Skeletal muscle tissue (tissue), 4 donors: Measurements from ENCODE around the gene THOP1. TPM values are rescaled to one million over a fixed set of nuclear protein-coding genes. Genes with fewer than 3 reads are reported as not detected.

Source experiments
- H3K27ac ChIP-seq: one replicate; pipeline ENCODE4 v1.7.0; 2013; ENCODE audit warnings: mild to moderate bottlenecking, low read depth, low read length, inconsistent platforms
- H3K27me3 ChIP-seq, 3 donors: one replicate each; pipeline ENCODE4 v1.7.0; 2013; ENCODE audit warnings: low read length in 3 of 3; ENCODE audit not compliant: control insufficient read depth in 3 of 3, insufficient read depth in 3 of 3
- H3K36me3 ChIP-seq, 3 donors: one replicate each; pipeline ENCODE4 v1.7.0; 2013; ENCODE audit warnings: low read length in 3 of 3; ENCODE audit not compliant: control insufficient read depth in 3 of 3, insufficient read depth in 3 of 3
- H3K4me1 ChIP-seq, 3 donors: one replicate each; pipeline ENCODE4 v1.7.0; 2013; ENCODE audit warnings: low read length in 3 of 3, mild to moderate bottlenecking in 3 of 3; ENCODE audit not compliant: control insufficient read depth in 3 of 3, insufficient read depth in 3 of 3
- H3K4me3 ChIP-seq, 3 donors: one replicate each; pipeline ENCODE4 v1.7.0; 2013; ENCODE audit warnings: low read length in 3 of 3
- H3K9ac ChIP-seq, 3 donors: one replicate each; pipeline ENCODE4 v1.7.0; 2013; ENCODE audit warnings: low read length in 3 of 3, mild to moderate bottlenecking in 3 of 3, moderate library complexity in 2 of 3, low read depth in 1 of 3
- H3K9me3 ChIP-seq, 3 donors: one replicate each; pipeline ENCODE4 v1.7.0; 2013; ENCODE audit warnings: low read length in 3 of 3; ENCODE audit not compliant: control insufficient read depth in 3 of 3
- total RNA-seq: library from RNA; depleted of rRNA; stranded (reverse); fragments of >200 nt; gene quantifications from one replicate; pipeline ENCODE4 v1.2.3, GENCODE V29; 2014
- donor health status: Osteomylitis.

The THOP1 gene
- total RNA-seq, 1 donor from 2014 or later = 34.4 TPM

- no peaks in the 10 kb centered on the region for H3K27me3 ChIP-seq
- no peaks in the 10 kb centered on the region for H3K9me3 ChIP-seq
- H3K9ac ChIP-seq = no peak overlapping the region
- H3K4me1 ChIP-seq = peaks cover 0 to 5% (median 0%) of the 10 kb centered on the region in 3 donors
- H3K36me3 ChIP-seq = peaks cover 20 to 34% (median 25%) of the 10 kb centered on the region in 3 donors
- H3K27ac ChIP-seq = no peak overlapping the region
- no peak overlapping the region for H3K4me3 ChIP-seq
Measured at GRCh38 chr19:2800506-2800905, 15.2 kb downstream of the THOP1 start.

- H3K27me3 ChIP-seq = no peaks in the 10 kb centered on the region
- no peak overlapping the region for H3K9ac ChIP-seq
- no peak overlapping the region for H3K27ac ChIP-seq
- H3K4me3 ChIP-seq = no peak overlapping the region
- H3K9me3 ChIP-seq = no peaks in the 10 kb centered on the region
- peaks cover 0 to 5% (median 0%) of the 10 kb centered on the region in 3 donors for H3K4me1 ChIP-seq
- peaks cover 21 to 34% (median 27%) of the 10 kb centered on the region in 3 donors for H3K36me3 ChIP-seq
Measured at GRCh38 chr19:2802826-2803225, 17.5 kb downstream of the THOP1 start.

GRCh38 chr19:2803486-2804155 lies 18.3 kb downstream of the THOP1 start:
- Histone ChIP-seq H3K27ac (no peak overlapping the region), H3K9ac (no peak overlapping the region), H3K4me3 (no peak overlapping the region), H3K4me1 (no peaks in the 10 kb centered on the region), H3K9me3 (no peaks in the 10 kb centered on the region), H3K36me3 (peaks cover 24 to 40% (median 30%) of the 10 kb centered on the region in 3 donors), H3K27me3 (no peaks in the 10 kb centered on the region)

- H3K4me3 ChIP-seq = no peak overlapping the region
- no peaks in the 10 kb centered on the region for H3K27me3 ChIP-seq
- no peaks in the 10 kb centered on the region for H3K4me1 ChIP-seq
- no peaks in the 10 kb centered on the region for H3K9me3 ChIP-seq
- H3K9ac ChIP-seq = no peak overlapping the region
- no peak overlapping the region for H3K27ac ChIP-seq
- H3K36me3 ChIP-seq = peaks cover 32 to 45% (median 37%) of the 10 kb centered on the region in 3 donors
Measured at GRCh38 chr19:2804156-2805004, 19.1 kb downstream of the THOP1 start.

- H3K9me3 ChIP-seq = no peaks in the 10 kb centered on the region
- H3K36me3 ChIP-seq = peaks cover 30 to 50% (median 40%) of the 10 kb centered on the region in 3 donors
- H3K27me3 ChIP-seq = no peaks in the 10 kb centered on the region
- no peak overlapping the region for H3K27ac ChIP-seq
- H3K4me1 ChIP-seq = no peaks in the 10 kb centered on the region
- H3K9ac ChIP-seq = no peak overlapping the region
- no peak overlapping the region for H3K4me3 ChIP-seq
Measured at GRCh38 chr19:2805261-2805900, 20.1 kb downstream of the THOP1 start.

- H3K27me3 ChIP-seq = no peaks in the 10 kb centered on the region
- H3K4me1 ChIP-seq = no peaks in the 10 kb centered on the region
- H3K4me3 ChIP-seq = no peak overlapping the region
- H3K9ac ChIP-seq = no peak overlapping the region
- no peaks in the 10 kb centered on the region for H3K9me3 ChIP-seq
- no peak overlapping the region for H3K27ac ChIP-seq
- H3K36me3 ChIP-seq = peaks cover 24 to 47% (median 37%) of the 10 kb centered on the region in 3 donors
Measured at GRCh38 chr19:2805991-2806649, 20.8 kb downstream of the THOP1 start.

- H3K27me3 ChIP-seq = no peaks in the 10 kb centered on the region
- no peak overlapping the region for H3K4me3 ChIP-seq
- H3K27ac ChIP-seq = no peak overlapping the region
- H3K4me1 ChIP-seq = peaks cover 0 to 2% (median 1%) of the 10 kb centered on the region in 3 donors
- H3K36me3 ChIP-seq = peaks cover 24 to 46% (median 37%) of the 10 kb centered on the region in 3 donors
- H3K9me3 ChIP-seq = no peaks in the 10 kb centered on the region
- H3K9ac ChIP-seq = no peak overlapping the region
Measured at GRCh38 chr19:2806736-2807378, 21.6 kb downstream of the THOP1 start.

- Histone ChIP-seq H3K4me1 (peaks cover 0 to 8% (median 3%) of the 10 kb centered on the region in 3 donors), H3K27ac (no peak overlapping the region), H3K4me3 (no peak overlapping the region), H3K9me3 (no peaks in the 10 kb centered on the region), H3K36me3 (peaks cover 22 to 43% (median 37%) of the 10 kb centered on the region in 3 donors), H3K27me3 (no peaks in the 10 kb centered on the region), H3K9ac (no peak overlapping the region)
Measured at GRCh38 chr19:2807379-2808128, 22.3 kb downstream of the THOP1 start.
